Central memory CD8-positive, alpha-beta T cell (primary cell): ENCODE results near the gene CLNK.

ENCODE experiments used
- ATAC-seq: fragments of 150-1000 bp; cut with Tn5 transposase; replicated peaks from 2 replicates; pipeline ENCODE4 v1.10.0; 2022; ENCODE audit warnings: mild to moderate bottlenecking, moderate FRiP score, moderate number of reproducible peaks; ENCODE audit not compliant: poor library complexity, severe bottlenecking; ENCODE audit errors: extremely low read depth
- DNase-seq, 2 donors: peaks; one replicate each; pipeline ENCODE4 v3.0.0; 2021; ENCODE audit warnings: low spot score in 2 of 2
- H3K27ac Mint-ChIP-seq: one replicate; pipeline ENCODE4 v1.8.0; 2022; ENCODE audit warnings: low read depth, mild to moderate bottlenecking, moderate library complexity, mixed read lengths
- H3K27me3 Mint-ChIP-seq: one replicate; pipeline ENCODE4 v1.8.0; 2022; ENCODE audit warnings: mixed read lengths
- H3K36me3 Mint-ChIP-seq: one replicate; pipeline ENCODE4 v1.8.0; 2022; ENCODE audit warnings: mild to moderate bottlenecking, moderate library complexity, mixed read lengths; ENCODE audit not compliant: insufficient read depth
- H3K4me1 Mint-ChIP-seq: one replicate; pipeline ENCODE4 v1.8.0; 2022; ENCODE audit warnings: mixed read lengths
- H3K4me3 Mint-ChIP-seq: one replicate; pipeline ENCODE4 v1.8.0; 2022; ENCODE audit warnings: mild to moderate bottlenecking, moderate library complexity, mixed read lengths
- H3K9me3 Mint-ChIP-seq: one replicate; pipeline ENCODE4 v1.8.0; 2022; ENCODE audit warnings: mixed read lengths

CLNK gene

GRCh38 chr4:10643600-10644425, 40.8 kb downstream of the CLNK start:
- Mint-ChIP-seq H3K4me1 (no peaks in the 10 kb centered on the region), H3K9me3 (peaks cover 6% of the 10 kb centered on the region), H3K4me3 (no peak overlapping the region), H3K36me3 (peaks cover 2% of the 10 kb centered on the region), H3K27me3 (no peaks in the 10 kb centered on the region), H3K27ac (no peak overlapping the region)
- no peak for ATAC-seq
- no peak for DNase-seq

GRCh38 chr4:10640561-10641201, 43.9 kb downstream of the CLNK start:
- peaks cover 6% of the 10 kb centered on the region for H3K9me3 Mint-ChIP-seq
- ATAC-seq (peak; percentile 49), DNase-seq (no peak)
- H3K36me3 Mint-ChIP-seq = peaks cover 2% of the 10 kb centered on the region
- no peak overlapping the region for H3K4me3 Mint-ChIP-seq
- no peaks in the 10 kb centered on the region for H3K27me3 Mint-ChIP-seq
- H3K4me1 Mint-ChIP-seq = no peaks in the 10 kb centered on the region
- H3K27ac Mint-ChIP-seq = no peak overlapping the region

- ATAC-seq = no peak
- Mint-ChIP-seq H3K36me3 (peaks cover 2% of the 10 kb centered on the region), H3K4me1 (no peaks in the 10 kb centered on the region), H3K27me3 (no peaks in the 10 kb centered on the region), H3K9me3 (peaks cover 6% of the 10 kb centered on the region), H3K4me3 (no peak overlapping the region), H3K27ac (no peak overlapping the region)
- no peak for DNase-seq
Measured at GRCh38 chr4:10639664-10640063, 44.9 kb downstream of the CLNK start.

GRCh38 chr4:10639100-10639499, 45.5 kb downstream of the CLNK start:
- DNase-seq = no peak

GRCh38 chr4:10635091-10635490, 49.5 kb downstream of the CLNK start:
- DNase-seq (no peak), ATAC-seq (no peak)
- Mint-ChIP-seq H3K4me3 (no peak overlapping the region), H3K27ac (no peak overlapping the region), H3K36me3 (no peaks in the 10 kb centered on the region), H3K9me3 (no peaks in the 10 kb centered on the region), H3K27me3 (no peaks in the 10 kb centered on the region), H3K4me1 (no peaks in the 10 kb centered on the region)

More at GRCh38 chr4:10639100-10639499, 45.5 kb downstream of the CLNK start:
- Mint-ChIP-seq H3K27me3 (no peaks in the 10 kb centered on the region), H3K9me3 (peaks cover 6% of the 10 kb centered on the region), H3K4me3 (no peak overlapping the region), H3K27ac (no peak overlapping the region), H3K36me3 (peaks cover 2% of the 10 kb centered on the region), H3K4me1 (no peaks in the 10 kb centered on the region)
- ATAC-seq = no peak

- ATAC-seq (no peak), DNase-seq (no peak)
- peaks cover 11% of the 10 kb centered on the region for H3K27me3 Mint-ChIP-seq
- peaks cover 3% of the 10 kb centered on the region for H3K36me3 Mint-ChIP-seq
- H3K4me3 Mint-ChIP-seq = no peak overlapping the region
- no peaks in the 10 kb centered on the region for H3K9me3 Mint-ChIP-seq
- H3K4me1 Mint-ChIP-seq = no peaks in the 10 kb centered on the region
- no peak overlapping the region for H3K27ac Mint-ChIP-seq
Measured at GRCh38 chr4:10629394-10629793, 55.2 kb downstream of the CLNK start.

- no peaks in the 10 kb centered on the region for H3K9me3 Mint-ChIP-seq
- H3K27me3 Mint-ChIP-seq = peaks cover 11% of the 10 kb centered on the region
- no peak for ATAC-seq
- H3K27ac Mint-ChIP-seq = no peak overlapping the region
- H3K4me3 Mint-ChIP-seq = no peak overlapping the region
- H3K36me3 Mint-ChIP-seq = peaks cover 3% of the 10 kb centered on the region
- H3K4me1 Mint-ChIP-seq = no peaks in the 10 kb centered on the region
- DNase-seq = no peak
Measured at GRCh38 chr4:10625131-10625530, 59.4 kb downstream of the CLNK start.

GRCh38 chr4:10623862-10624261, 60.7 kb downstream of the CLNK start:
- no peak for ATAC-seq
- H3K27ac Mint-ChIP-seq = no peak overlapping the region

GRCh38 chr4:10623241-10623640, 61.3 kb downstream of the CLNK start:
- Mint-ChIP-seq H3K4me3 (no peak overlapping the region), H3K27me3 (peaks cover 5% of the 10 kb centered on the region), H3K9me3 (no peaks in the 10 kb centered on the region), H3K36me3 (no peaks in the 10 kb centered on the region), H3K4me1 (no peaks in the 10 kb centered on the region), H3K27ac (no peak overlapping the region)
- ATAC-seq = no peak
- no peak for DNase-seq

More at GRCh38 chr4:10623862-10624261, 60.7 kb downstream of the CLNK start:
- H3K4me3 Mint-ChIP-seq = no peak overlapping the region
- H3K9me3 Mint-ChIP-seq = no peaks in the 10 kb centered on the region
- no peaks in the 10 kb centered on the region for H3K4me1 Mint-ChIP-seq
- H3K36me3 Mint-ChIP-seq = no peaks in the 10 kb centered on the region
- no peak for DNase-seq
- H3K27me3 Mint-ChIP-seq = peaks cover 8% of the 10 kb centered on the region

GRCh38 chr4:10622728-10623127, 61.8 kb downstream of the CLNK start:
- Mint-ChIP-seq H3K36me3 (no peaks in the 10 kb centered on the region), H3K27ac (no peak overlapping the region), H3K4me3 (no peak overlapping the region), H3K4me1 (no peaks in the 10 kb centered on the region), H3K9me3 (no peaks in the 10 kb centered on the region), H3K27me3 (peaks cover 8% of the 10 kb centered on the region)
- DNase-seq (no peak), ATAC-seq (no peak)

- H3K27ac Mint-ChIP-seq = no peak overlapping the region
Measured at GRCh38 chr4:10620935-10621488, 63.6 kb downstream of the CLNK start.

GRCh38 chr4:10619855-10620254, 64.7 kb downstream of the CLNK start:
- Mint-ChIP-seq H3K36me3 (no peaks in the 10 kb centered on the region), H3K4me3 (no peak overlapping the region), H3K27me3 (peaks cover 16% of the 10 kb centered on the region), H3K9me3 (no peaks in the 10 kb centered on the region), H3K4me1 (no peaks in the 10 kb centered on the region), H3K27ac (no peak overlapping the region)
- ATAC-seq = no peak
- no peak for DNase-seq

More at GRCh38 chr4:10620935-10621488, 63.6 kb downstream of the CLNK start:
- Mint-ChIP-seq H3K4me1 (no peaks in the 10 kb centered on the region), H3K4me3 (no peak overlapping the region), H3K27me3 (peaks cover 11% of the 10 kb centered on the region), H3K9me3 (no peaks in the 10 kb centered on the region), H3K36me3 (no peaks in the 10 kb centered on the region)
- DNase-seq (no peak), ATAC-seq (no peak)

- H3K36me3 Mint-ChIP-seq = no peaks in the 10 kb centered on the region
- no peaks in the 10 kb centered on the region for H3K9me3 Mint-ChIP-seq
- H3K4me1 Mint-ChIP-seq = no peaks in the 10 kb centered on the region
- no peak overlapping the region for H3K27ac Mint-ChIP-seq
- ATAC-seq = no peak
- H3K27me3 Mint-ChIP-seq = peaks cover 22% of the 10 kb centered on the region
- no peak overlapping the region for H3K4me3 Mint-ChIP-seq
- no peak for DNase-seq
Measured at GRCh38 chr4:10619220-10619619, 65.3 kb downstream of the CLNK start.
